ENCODE measurements around the gene DDX5.

The DDX5 gene

GRCh38 chr17:64449545-64449944 is 56.5 kb downstream of the DDX5 start:
- no peak for DNase-seq
- no peak overlapping the region for H3K4me3 Mint-ChIP-seq
- no peaks in the 10 kb centered on the region for H3K27me3 Mint-ChIP-seq
- no peak for ATAC-seq
- H3K27ac Mint-ChIP-seq = no peak overlapping the region
- no peaks in the 10 kb centered on the region for H3K9me3 Mint-ChIP-seq
- peaks cover 6% of the 10 kb centered on the region for H3K4me1 Mint-ChIP-seq

- peaks cover 6% of the 10 kb centered on the region for H3K4me1 Mint-ChIP-seq
- no peaks in the 10 kb centered on the region for H3K9me3 Mint-ChIP-seq
- peak within 1 kb of the TSS in 1 of 2 donors; percentile 33 for H3K27ac Mint-ChIP-seq
- H3K27me3 Mint-ChIP-seq = no peaks in the 10 kb centered on the region
- no peak for DNase-seq
- no peak for ATAC-seq
- peak within 1 kb of the TSS in 1 of 2 donors; percentile 25 for H3K4me3 Mint-ChIP-seq
Measured at GRCh38 chr17:64448665-64449512, 57.2 kb downstream of the DDX5 start, which contains the start of gene MILR1. MILR1 (plus strand) TSS chr17:64449115; CDS start chr17:64449169, 54 bp downstream.

Data from stimulated activated naive CD8-positive, alpha-beta T cell treated with anti-CD3 and anti-CD28 coated beads, Interleukin-15, amount 100 ng/mL, for 72 hours (primary cell).